PC-9 (cell line): ENCODE results near the gene CMTM7. TPM values are rescaled to one million over a fixed set of nuclear protein-coding genes. Genes with fewer than 3 reads are reported as not detected.

ENCODE experiments used
- BruUV-seq: library from RNA; stranded (reverse); fragments of 400-500 nt; replicated peaks from 2 replicates; lab custom pipeline; 2021; lab: Mats Ljungman, UMichigan
- CTCF ChIA-PET: fragments of 300-600 bp; sonication (Branson Sonifier 250); formaldehyde crosslinking; loops from one replicate; lab custom pipeline; 2022; ENCODE audit warnings: antibody characterized with exemption; lab: Charles Lee
- POLR2A ChIA-PET: fragments of 300-600 bp; sonication (Branson Sonifier 250); formaldehyde crosslinking; loops from one replicate; lab custom pipeline; 2022; ENCODE audit warnings: antibody characterized with exemption; ENCODE audit not compliant: unreplicated experiment; lab: Charles Lee
- DNase-seq, 2 experiments: peaks; one replicate each; pipeline versions ENCODE4 v3.0.0 to v3.0.0-alpha.2; 2015 to 2022; ENCODE audit warnings: mixed read lengths in 1 of 2
- H2AFZ ChIP-seq: fragments of 200-600 bp; sonication (generic); 2 replicates; pipeline ENCODE4 v1.8.1; 2017; ENCODE audit warnings: antibody characterized with exemption
- H3F3A ChIP-seq: fragments of 200-600 bp; sonication (generic); 2 replicates; pipeline ENCODE4 v1.8.1; 2017; ENCODE audit warnings: antibody characterized with exemption, mild to moderate bottlenecking, low read depth; ENCODE audit not compliant: insufficient read depth
- H3K27ac ChIP-seq: fragments of 200-600 bp; sonication (generic); 2 replicates; pipeline ENCODE4 v1.6.1; 2016; ENCODE audit warnings: mixed run types
- H3K27me3 ChIP-seq: fragments of 200-600 bp; sonication (generic); 2 replicates; pipeline ENCODE4 v1.6.1; 2016; ENCODE audit warnings: low read depth, mixed run types; ENCODE audit not compliant: insufficient read depth
- H3K36me3 ChIP-seq: fragments of 200-600 bp; sonication (generic); 2 replicates; pipeline ENCODE4 v1.6.1; 2016; ENCODE audit warnings: low read depth, mixed run types
- H3K4me1 ChIP-seq: fragments of 200-600 bp; sonication (generic); replicated peaks from 2 replicates; pipeline ENCODE4 v1.6.1; 2016; ENCODE audit warnings: mixed run types; ENCODE audit not compliant: insufficient read depth
- H3K4me2 ChIP-seq: fragments of 200-600 bp; sonication (generic); 2 replicates; pipeline ENCODE4 v1.6.1; 2017; ENCODE audit warnings: mixed run types
- H3K4me3 ChIP-seq: fragments of 200-600 bp; sonication (generic); 2 replicates; pipeline ENCODE4 v1.6.1; 2016; ENCODE audit warnings: mixed run types
- H3K79me2 ChIP-seq: fragments of 200-600 bp; sonication (generic); 2 replicates; pipeline ENCODE4 v1.6.1; 2017; ENCODE audit warnings: low read depth, mixed run types
- H3K9me2 ChIP-seq: fragments of 200-600 bp; sonication (generic); 2 replicates; pipeline ENCODE4 v1.8.1; 2017; ENCODE audit warnings: mild to moderate bottlenecking; ENCODE audit not compliant: insufficient read depth
- H3K9me3 ChIP-seq: fragments of 200-600 bp; sonication (generic); 2 replicates; pipeline ENCODE4 v1.8.1; 2016; ENCODE audit warnings: low read depth; ENCODE audit not compliant: insufficient read depth
- H4K20me1 ChIP-seq: fragments of 200-600 bp; sonication (generic); 2 replicates; pipeline ENCODE4 v1.8.1; 2017; ENCODE audit not compliant: insufficient read depth
- CTCF ChIP-seq: fragments of 200-600 bp; sonication (generic); conservative IDR thresholded peaks from 2 replicates; pipeline ENCODE4 v1.6.1; 2017; ENCODE audit warnings: mixed run types, antibody characterized with exemption, mild to moderate bottlenecking, moderate library complexity
- EZH2 ChIP-seq: fragments of 200-600 bp; sonication (generic); IDR thresholded peaks from 2 replicates; pipeline ENCODE4 v1.8.0; 2017; ENCODE audit warnings: antibody characterized with exemption, low read depth
- intact Hi-C: fragments of 100-400 bp; cut with micrococcal nuclease; formaldehyde crosslinking; loops from one replicate; pipeline ENCODE4 v1.10.0; 2022; ENCODE audit not compliant: unreplicated experiment
- total RNA-seq: library from RNA; stranded (reverse); gene quantifications from 2 replicates; pipeline ENCODE4 v1.2.3, GENCODE V29; 2021

The CMTM7 gene
- total RNA-seq, 1 experiment from 2014 or later = 37.1 TPM

GRCh38 chr3:32401556-32402081 lies 10.0 kb downstream of the CMTM7 start:
- H3K4me2 ChIP-seq = peak overlapping the region; percentile 91
- H3K36me3 ChIP-seq = no peaks in the 10 kb centered on the region
- peaks cover 11% of the 10 kb centered on the region; the same call in 1 of the 2 replicates for H3F3A ChIP-seq
- DNase-seq = peak; percentile 53 to 67
- no peaks in the 10 kb centered on the region for H3K9me2 ChIP-seq
- ChIA-PET CTCF (no interaction called here), POLR2A (no interaction called here)
- H3K27me3 ChIP-seq = no peaks in the 10 kb centered on the region
- no TSS peak for BruUV-seq
- peak overlapping the region; percentile 58 for H3K4me3 ChIP-seq
- TF ChIP-seq EZH2 = no peak
- no peak for TF ChIP-seq CTCF
- peaks cover 21% of the 10 kb centered on the region for H3K4me1 ChIP-seq
- H4K20me1 ChIP-seq = no peaks in the 10 kb centered on the region
- peak overlapping the region; percentile 83 for H3K27ac ChIP-seq
- H3K79me2 ChIP-seq = peaks cover 83% of the 10 kb centered on the region
- H3K9me3 ChIP-seq = no peaks in the 10 kb centered on the region
- H2AFZ ChIP-seq = peak overlapping the region; percentile 79
- intact Hi-C loops = loop anchor here (1.0 to 2.0 kb wide), 2 partner anchors 19 to 67 kb away; no protein-coding TSS in a partner anchor

GRCh38 chr3:32403663-32404062 lies 12.0 kb downstream of the CMTM7 start:
- ChIA-PET CTCF (no interaction called here), POLR2A (no interaction called here)
- no peak for DNase-seq
- Histone ChIP-seq H3K27me3 (no peaks in the 10 kb centered on the region), H3K4me3 (no peak overlapping the region), H3K4me2 (no peak overlapping the region), H3F3A (peaks cover 11% of the 10 kb centered on the region; the same call in 1 of the 2 replicates), H4K20me1 (no peaks in the 10 kb centered on the region), H3K36me3 (no peaks in the 10 kb centered on the region), H3K27ac (no peak overlapping the region), H3K9me3 (no peaks in the 10 kb centered on the region), H2AFZ (no peak overlapping the region), H3K4me1 (peaks cover 21% of the 10 kb centered on the region), H3K79me2 (peaks cover 73% of the 10 kb centered on the region), H3K9me2 (no peaks in the 10 kb centered on the region)
- intact Hi-C loops = no loop called here
- no TSS peak for BruUV-seq
- TF ChIP-seq EZH2 = no peak
- no peak for TF ChIP-seq CTCF

GRCh38 chr3:32404714-32405113 lies 13.1 kb downstream of the CMTM7 start:
- TF ChIP-seq CTCF = no peak
- TF ChIP-seq EZH2 = no peak
- H3K36me3 ChIP-seq = no peaks in the 10 kb centered on the region
- no peak for DNase-seq
- peaks cover 65% of the 10 kb centered on the region for H3K79me2 ChIP-seq
- no peak overlapping the region for H2AFZ ChIP-seq
- no peaks in the 10 kb centered on the region for H4K20me1 ChIP-seq
- POLR2A ChIA-PET = no interaction called here
- H3F3A ChIP-seq = peaks cover 11% of the 10 kb centered on the region; the same call in 1 of the 2 replicates
- H3K9me3 ChIP-seq = no peaks in the 10 kb centered on the region
- H3K4me1 ChIP-seq = peaks cover 21% of the 10 kb centered on the region
- H3K27ac ChIP-seq = no peak overlapping the region
- intact Hi-C loops = no loop called here
- BruUV-seq = no TSS peak
- CTCF ChIA-PET = no interaction called here
- H3K4me2 ChIP-seq = no peak overlapping the region
- no peaks in the 10 kb centered on the region for H3K27me3 ChIP-seq
- H3K4me3 ChIP-seq = no peak overlapping the region
- H3K9me2 ChIP-seq = no peaks in the 10 kb centered on the region
